Caco-2 (cell line): ENCODE data around the gene GAB2. TPM values are rescaled to one million over a fixed set of nuclear protein-coding genes. Genes with fewer than 3 reads are reported as not detected.

ENCODE experiments used
- BruUV-seq: library from RNA; stranded (reverse); fragments of 400-500 nt; replicated peaks from 2 replicates; lab custom pipeline; 2021; lab: Mats Ljungman, UMichigan
- CTCF ChIA-PET: fragments of 300-600 bp; sonication (Branson Sonifier 250); formaldehyde crosslinking; loops from one replicate; lab custom pipeline; 2022; ENCODE audit warnings: antibody characterized with exemption; lab: Charles Lee
- POLR2A ChIA-PET: fragments of 300-600 bp; sonication (Branson Sonifier 250); formaldehyde crosslinking; loops from one replicate; lab custom pipeline; 2022; ENCODE audit warnings: antibody characterized with exemption; lab: Charles Lee
- DNase-seq, 2 experiments: peaks; one replicate each; pipeline versions ENCODE4 v3.0.0 to v3.0.0-alpha.2; 2020 to 2022
- H3K27me3 ChIP-seq: replicated peaks from 2 replicates; pipeline ENCODE4 v1.6.0; 2011; ENCODE audit warnings: low read length; ENCODE audit not compliant: control insufficient read depth, insufficient read depth
- H3K36me3 ChIP-seq: 2 replicates; pipeline ENCODE4 v1.5.1; 2011; ENCODE audit warnings: low read length; ENCODE audit not compliant: control insufficient read depth, insufficient read depth
- H3K4me1 ChIP-seq: fragments of 250-450 bp; sonication (Bioruptor Pico); 2 replicates; pipeline ENCODE4 v1.5.1; 2020; ENCODE audit warnings: mild to moderate bottlenecking
- H3K4me3 ChIP-seq: 2 replicates; pipeline ENCODE4 v1.5.1; 2011; ENCODE audit warnings: low read depth, mild to moderate bottlenecking, control low read depth, low read length
- H3K9me3 ChIP-seq: fragments of 250-450 bp; sonication (Bioruptor Pico); 2 replicates; pipeline ENCODE4 v1.5.1; 2020; ENCODE audit warnings: mild to moderate bottlenecking, moderate library complexity
- H3K27ac Mint-ChIP-seq: one replicate; pipeline ENCODE4 v1.8.0; 2022; ENCODE audit warnings: mixed read lengths; ENCODE audit not compliant: unreplicated experiment
- H3K27me3 Mint-ChIP-seq: one replicate; pipeline ENCODE4 v1.8.0; 2022; ENCODE audit warnings: mixed read lengths; ENCODE audit not compliant: insufficient read depth, unreplicated experiment
- H3K36me3 Mint-ChIP-seq: one replicate; pipeline ENCODE4 v1.8.0; 2022; ENCODE audit warnings: mild to moderate bottlenecking, mixed read lengths; ENCODE audit not compliant: insufficient read depth, unreplicated experiment
- H3K4me1 Mint-ChIP-seq: one replicate; pipeline ENCODE4 v1.8.0; 2022; ENCODE audit warnings: low read depth, mixed read lengths; ENCODE audit not compliant: unreplicated experiment
- H3K4me3 Mint-ChIP-seq: one replicate; pipeline ENCODE4 v1.8.0; 2022; ENCODE audit warnings: mild to moderate bottlenecking, moderate library complexity, mixed read lengths; ENCODE audit not compliant: unreplicated experiment
- H3K9me3 Mint-ChIP-seq: one replicate; pipeline ENCODE4 v1.8.0; 2022; ENCODE audit warnings: mixed read lengths; ENCODE audit not compliant: unreplicated experiment
- intact Hi-C: fragments of 100-400 bp; cut with micrococcal nuclease; formaldehyde crosslinking; loops from one replicate; pipeline ENCODE4 v1.10.0; 2022; ENCODE audit not compliant: unreplicated experiment
- total RNA-seq: library from RNA; stranded (reverse); gene quantifications from 2 replicates; pipeline ENCODE4 v1.2.3, GENCODE V29; 2022
- TF ChIP-seq, protein P1 (sequence below), 2 experiments: fragments of 200-600 bp in 1 of 2; IDR thresholded peaks; 1 replicate in 1 of 2; 2 replicates in 1 of 2; pipeline versions ENCODE4 v1.5.1 to v1.8.0; 2011 to 2022; ENCODE audit warnings: antibody characterized with exemption in 1 of 2, control low read depth in 1 of 2, inconsistent platforms in 1 of 2, low read depth in 1 of 2, low read length in 1 of 2, mild to moderate bottlenecking in 1 of 2, moderate library complexity in 1 of 2; ENCODE audit not compliant: insufficient read depth in 1 of 2, severe bottlenecking in 1 of 2, unreplicated experiment in 1 of 2

GAB2 gene
- total RNA-seq, 1 experiment from 2014 or later, result 67.3 TPM

DNA sequence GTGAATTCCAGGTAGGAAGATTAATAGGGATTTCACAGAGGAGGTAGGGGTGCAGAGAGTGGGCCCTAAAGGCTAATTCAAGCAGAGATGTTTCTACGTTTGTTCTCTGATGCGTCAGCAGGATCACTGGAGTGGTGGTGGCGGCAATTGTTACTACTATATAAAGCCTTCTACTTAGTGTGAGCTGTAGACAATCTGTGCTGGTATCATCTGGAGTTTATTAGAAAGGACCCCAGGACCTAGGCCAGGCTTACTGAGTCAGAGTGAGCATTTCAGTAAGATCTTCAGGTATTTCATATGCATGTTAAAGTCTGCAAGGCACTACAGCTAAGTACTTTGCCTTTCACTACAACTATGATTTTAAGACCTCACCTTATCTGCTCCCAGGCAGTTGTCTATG lies 169.4 kb downstream of the GAB2 start:
- H3K27me3 Mint-ChIP-seq, result no peaks in the 10 kb centered on the region
- H3K4me3 ChIP-seq, result no peak overlapping the region
- peaks cover 7% of the 10 kb centered on the region for H3K4me1 Mint-ChIP-seq
- H3K9me3 Mint-ChIP-seq, result no peaks in the 10 kb centered on the region
- no peak for DNase-seq
- H3K36me3 Mint-ChIP-seq, result peaks cover 50% of the 10 kb centered on the region
- intact Hi-C loops, result no loop called here
- H3K9me3 ChIP-seq, result no peaks in the 10 kb centered on the region
- H3K27ac Mint-ChIP-seq, result no peak overlapping the region
- ChIA-PET POLR2A (no interaction called here), CTCF (interaction anchor here (0.9 kb wide), 1 partner anchor 316 kb away, joined by 3 read pairs; no protein-coding TSS in a partner anchor)
- H3K27me3 ChIP-seq, result no peaks in the 10 kb centered on the region
- no TSS peak for BruUV-seq
- TF ChIP-seq, protein P1, sequence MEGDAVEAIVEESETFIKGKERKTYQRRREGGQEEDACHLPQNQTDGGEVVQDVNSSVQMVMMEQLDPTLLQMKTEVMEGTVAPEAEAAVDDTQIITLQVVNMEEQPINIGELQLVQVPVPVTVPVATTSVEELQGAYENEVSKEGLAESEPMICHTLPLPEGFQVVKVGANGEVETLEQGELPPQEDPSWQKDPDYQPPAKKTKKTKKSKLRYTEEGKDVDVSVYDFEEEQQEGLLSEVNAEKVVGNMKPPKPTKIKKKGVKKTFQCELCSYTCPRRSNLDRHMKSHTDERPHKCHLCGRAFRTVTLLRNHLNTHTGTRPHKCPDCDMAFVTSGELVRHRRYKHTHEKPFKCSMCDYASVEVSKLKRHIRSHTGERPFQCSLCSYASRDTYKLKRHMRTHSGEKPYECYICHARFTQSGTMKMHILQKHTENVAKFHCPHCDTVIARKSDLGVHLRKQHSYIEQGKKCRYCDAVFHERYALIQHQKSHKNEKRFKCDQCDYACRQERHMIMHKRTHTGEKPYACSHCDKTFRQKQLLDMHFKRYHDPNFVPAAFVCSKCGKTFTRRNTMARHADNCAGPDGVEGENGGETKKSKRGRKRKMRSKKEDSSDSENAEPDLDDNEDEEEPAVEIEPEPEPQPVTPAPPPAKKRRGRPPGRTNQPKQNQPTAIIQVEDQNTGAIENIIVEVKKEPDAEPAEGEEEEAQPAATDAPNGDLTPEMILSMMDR (IDR thresholded peaks at IDR 0.05; ENCODE audit: insufficient read depth in 1 of 2, low read depth in 1 of 2, low read length in 1 of 2, severe bottlenecking in 1 of 2, unreplicated experiment in 1 of 2), result no peak
- no peak overlapping the region for H3K4me3 Mint-ChIP-seq
- peaks cover 6% of the 10 kb centered on the region; the same call in 1 of the 2 replicates for H3K4me1 ChIP-seq
- no peaks in the 10 kb centered on the region for H3K36me3 ChIP-seq

- POLR2A ChIA-PET, result no interaction called here
- no peak for DNase-seq
- TF ChIP-seq, protein P1 (IDR thresholded peaks at IDR 0.05; ENCODE audit: insufficient read depth in 1 of 2, low read depth in 1 of 2, low read length in 1 of 2, severe bottlenecking in 1 of 2, unreplicated experiment in 1 of 2), result no peak
- H3K4me3 Mint-ChIP-seq, result no peak overlapping the region
- no peaks in the 10 kb centered on the region for H3K27me3 Mint-ChIP-seq
- no peaks in the 10 kb centered on the region for H3K36me3 ChIP-seq
- CTCF ChIA-PET, result no interaction called here
- no peaks in the 10 kb centered on the region for H3K27me3 ChIP-seq
- BruUV-seq, result no TSS peak
- no peaks in the 10 kb centered on the region for H3K4me1 Mint-ChIP-seq
- peaks cover 13% of the 10 kb centered on the region; the same call in 1 of the 2 replicates for H3K9me3 ChIP-seq
- H3K9me3 Mint-ChIP-seq, result peaks cover 22% of the 10 kb centered on the region
- peaks cover 62% of the 10 kb centered on the region for H3K36me3 Mint-ChIP-seq
- H3K4me3 ChIP-seq, result no peak overlapping the region
- intact Hi-C loops, result no loop called here
- no peak overlapping the region for H3K27ac Mint-ChIP-seq
- H3K4me1 ChIP-seq, result no peaks in the 10 kb centered on the region
These were observed 172.9 kb downstream of the GAB2 start for GRCh38 chr11:78244546-78245255.

DNA sequence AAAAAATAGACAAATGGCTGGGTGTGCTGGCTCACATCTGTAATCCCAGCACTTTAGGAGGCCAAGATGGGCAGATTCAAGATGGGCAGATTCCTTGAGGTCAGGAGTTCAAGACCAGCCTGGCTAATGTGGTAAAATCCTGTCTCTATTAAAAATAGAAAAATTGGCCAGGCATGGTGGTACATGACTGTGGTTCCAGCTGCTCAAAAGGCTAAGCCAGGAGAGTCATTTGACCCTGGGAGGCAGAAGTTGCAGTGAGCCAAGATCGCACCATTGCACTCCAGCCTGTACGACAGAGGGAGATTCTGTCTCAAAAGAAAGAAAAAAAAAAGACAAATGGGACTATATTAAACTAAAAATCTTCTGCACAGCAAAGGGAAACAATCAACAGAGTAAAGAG lies 173.5 kb downstream of the GAB2 start:
- H3K9me3 ChIP-seq, result peaks cover 13% of the 10 kb centered on the region; the same call in 1 of the 2 replicates
- no peak overlapping the region for H3K27ac Mint-ChIP-seq
- peaks cover 62% of the 10 kb centered on the region for H3K36me3 Mint-ChIP-seq
- H3K36me3 ChIP-seq, result no peaks in the 10 kb centered on the region
- no peaks in the 10 kb centered on the region for H3K27me3 ChIP-seq
- DNase-seq, result no peak
- intact Hi-C loops, result no loop called here
- H3K4me3 ChIP-seq, result no peak overlapping the region
- peaks cover 22% of the 10 kb centered on the region for H3K9me3 Mint-ChIP-seq
- no peaks in the 10 kb centered on the region for H3K4me1 Mint-ChIP-seq
- no peaks in the 10 kb centered on the region for H3K4me1 ChIP-seq
- no TSS peak for BruUV-seq
- H3K27me3 Mint-ChIP-seq, result no peaks in the 10 kb centered on the region
- TF ChIP-seq, protein P1 (IDR thresholded peaks at IDR 0.05; ENCODE audit: insufficient read depth in 1 of 2, low read depth in 1 of 2, low read length in 1 of 2, severe bottlenecking in 1 of 2, unreplicated experiment in 1 of 2), result no peak
- ChIA-PET POLR2A (no interaction called here), CTCF (no interaction called here)
- H3K4me3 Mint-ChIP-seq, result no peak overlapping the region
